ENCODE measurements around the gene RAB11FIP4.

The RAB11FIP4 gene

GRCh38 chr17:31522987-31523495 lies 131.6 kb downstream of the RAB11FIP4 start:
- no peak for DNase-seq (ENCODE audit: low read depth in 4 of 4, low spot score in 1 of 4)

- DNase-seq (ENCODE audit: low read depth in 4 of 4, low spot score in 1 of 4) = no peak
Observed at GRCh38 chr17:31523862-31524730, 132.6 kb downstream of the RAB11FIP4 start.

DNA sequence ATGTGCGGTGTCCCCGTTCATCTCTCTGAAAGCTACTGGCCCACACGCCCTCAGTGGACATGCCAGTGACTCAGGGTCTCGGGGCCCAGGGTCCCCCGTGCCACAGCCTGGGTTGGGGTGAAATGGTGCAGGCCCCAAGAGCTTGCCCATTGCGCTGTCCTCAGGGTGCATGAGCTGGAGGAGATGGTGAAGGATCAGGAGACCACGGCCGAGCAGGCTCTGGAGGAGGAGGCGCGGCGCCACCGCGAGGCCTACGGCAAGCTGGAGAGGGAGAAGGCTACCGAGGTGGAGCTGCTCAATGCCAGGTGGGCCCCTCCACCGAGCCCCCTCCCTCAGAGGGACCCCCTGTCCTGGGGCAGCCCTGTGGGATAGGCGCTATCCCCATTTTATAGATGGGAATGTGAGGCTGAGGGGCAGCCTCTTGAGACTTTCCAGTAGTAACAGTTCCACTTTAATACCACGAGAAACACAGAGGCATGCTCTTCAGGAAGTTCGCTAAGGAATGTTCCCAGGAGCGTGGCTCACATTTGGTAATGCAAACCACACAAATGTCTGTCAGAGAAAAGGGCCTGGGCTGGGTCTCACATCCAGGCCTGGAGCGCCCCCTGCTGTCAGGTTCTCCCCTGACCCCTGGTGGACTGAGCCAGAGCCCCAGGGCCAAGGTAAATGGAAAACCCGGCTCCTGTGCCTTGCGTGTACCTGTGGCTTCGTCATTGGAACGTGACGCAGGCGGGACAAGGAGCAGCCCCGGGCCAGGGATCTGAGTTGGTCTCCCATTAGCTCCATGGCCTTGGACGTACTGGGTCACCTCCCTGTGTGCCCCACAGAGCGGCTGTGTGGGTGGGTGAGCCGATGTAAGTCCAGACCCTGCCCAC lies 133.7 kb downstream of the RAB11FIP4 start:
- DNase-seq (ENCODE audit: low read depth in 4 of 4, low spot score in 1 of 4) = peak; percentile 81 to 97 (median 92)

DNA sequence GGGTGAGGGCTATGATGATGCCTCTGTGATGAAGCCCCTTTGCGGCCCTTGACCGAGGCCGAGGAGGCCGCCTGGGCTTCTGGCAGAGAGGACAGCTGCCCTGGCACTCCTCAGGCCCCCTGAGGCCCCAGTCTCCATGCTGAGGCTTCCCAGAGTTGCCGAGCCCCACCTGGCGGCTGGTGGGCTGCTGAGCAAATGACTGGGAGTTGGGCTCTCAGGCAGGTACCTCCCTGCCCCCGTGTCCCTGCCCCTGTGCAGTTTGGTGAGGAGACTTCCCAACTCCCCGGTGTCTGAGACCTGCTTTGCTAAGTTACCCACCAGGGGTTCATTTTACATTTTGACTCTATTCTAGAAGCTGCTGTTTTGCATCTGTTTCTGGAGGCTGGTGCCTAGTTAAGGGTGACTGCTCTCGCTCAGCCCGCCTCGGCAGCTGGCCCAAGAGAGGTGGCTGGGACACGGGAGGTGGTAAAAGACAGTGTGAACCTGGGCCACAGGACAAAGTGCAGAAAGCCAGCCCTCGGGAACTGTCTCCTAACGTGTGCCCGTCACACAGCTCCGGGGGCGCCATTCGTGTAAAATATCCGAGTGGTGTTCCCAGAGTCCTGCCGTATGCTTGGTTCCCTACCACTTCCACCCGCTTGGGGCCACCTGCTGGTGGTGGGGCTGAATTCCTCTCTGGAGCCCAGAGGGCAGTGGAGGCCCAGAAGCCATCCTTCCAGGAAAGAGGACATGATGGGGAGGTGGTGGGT lies 134.5 kb downstream of the RAB11FIP4 start:
- DNase-seq (ENCODE audit: low read depth in 4 of 4, low spot score in 1 of 4) = no peak

GRCh38 chr17:31527606-31528005 lies 136.1 kb downstream of the RAB11FIP4 start:
- no peak for DNase-seq (ENCODE audit: low read depth in 4 of 4, low spot score in 1 of 4)

DNA sequence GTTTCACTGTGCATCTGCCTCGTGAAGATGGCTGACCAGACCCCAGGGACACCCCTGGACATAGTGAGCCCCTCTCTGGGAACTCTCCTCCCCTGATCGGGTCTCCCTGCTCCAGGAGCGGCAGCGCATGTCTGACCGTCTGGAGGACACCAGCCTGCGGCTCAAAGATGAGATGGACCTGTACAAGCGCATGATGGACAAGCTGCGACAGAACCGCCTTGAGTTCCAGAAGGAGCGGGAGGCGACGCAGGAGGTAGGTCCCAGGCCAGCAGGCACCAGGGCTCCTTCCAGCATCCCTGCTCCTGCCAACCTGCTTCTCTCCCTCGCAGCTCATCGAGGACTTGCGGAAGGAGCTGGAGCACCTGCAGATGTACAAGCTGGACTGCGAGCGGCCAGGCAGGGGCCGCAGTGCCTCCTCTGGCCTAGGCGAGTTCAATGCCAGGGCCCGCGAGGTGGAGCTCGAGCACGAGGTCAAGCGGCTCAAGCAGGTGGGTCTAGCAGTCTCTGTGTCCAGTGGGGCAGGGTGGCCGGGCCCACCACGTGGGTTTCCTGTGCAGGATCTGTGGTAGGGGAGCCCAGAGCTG lies 136.9 kb downstream of the RAB11FIP4 start:
- DNase-seq (ENCODE audit: low read depth in 4 of 4, low spot score in 1 of 4) = no peak

GRCh38 chr17:31529841-31530251 lies 138.4 kb downstream of the RAB11FIP4 start:
- DNase-seq (ENCODE audit: low read depth in 4 of 4, low spot score in 1 of 4) = no peak

- no peak for DNase-seq (ENCODE audit: low read depth in 4 of 4, low spot score in 1 of 4)
Observed at GRCh38 chr17:31530391-31530985, 139.0 kb downstream of the RAB11FIP4 start.

DNA sequence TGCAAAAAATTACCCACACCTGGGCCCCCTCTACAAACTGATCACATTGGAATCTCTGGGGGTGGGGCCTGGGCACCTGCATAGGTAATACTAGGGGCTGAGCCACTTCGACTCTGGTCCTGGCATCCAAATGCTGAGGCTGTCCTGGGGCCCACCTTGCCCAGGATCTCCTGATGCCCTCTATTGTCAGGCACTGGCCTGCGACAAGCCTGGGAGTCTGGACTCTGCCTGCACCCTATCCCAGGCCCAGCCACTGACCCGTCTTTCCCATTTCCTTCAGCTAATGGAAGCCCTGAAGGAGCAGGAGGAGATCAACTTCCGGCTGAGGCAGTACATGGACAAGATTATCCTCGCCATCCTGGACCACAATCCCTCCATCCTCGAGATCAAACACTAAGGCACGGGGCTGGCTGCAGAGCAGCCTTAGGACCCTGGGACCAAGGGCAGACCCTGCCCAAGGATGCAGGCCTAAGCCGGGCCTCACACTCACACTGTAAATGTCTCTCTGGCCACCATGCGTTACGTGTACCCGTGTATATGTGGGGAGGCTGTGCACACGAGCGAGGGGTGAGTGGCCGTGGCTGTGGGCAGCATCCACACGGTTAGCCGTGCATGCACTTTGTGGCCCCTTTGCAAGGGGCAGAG lies 140.0 kb downstream of the RAB11FIP4 start:
- DNase-seq (ENCODE audit: low read depth in 4 of 4, low spot score in 1 of 4) = no peak

DNA sequence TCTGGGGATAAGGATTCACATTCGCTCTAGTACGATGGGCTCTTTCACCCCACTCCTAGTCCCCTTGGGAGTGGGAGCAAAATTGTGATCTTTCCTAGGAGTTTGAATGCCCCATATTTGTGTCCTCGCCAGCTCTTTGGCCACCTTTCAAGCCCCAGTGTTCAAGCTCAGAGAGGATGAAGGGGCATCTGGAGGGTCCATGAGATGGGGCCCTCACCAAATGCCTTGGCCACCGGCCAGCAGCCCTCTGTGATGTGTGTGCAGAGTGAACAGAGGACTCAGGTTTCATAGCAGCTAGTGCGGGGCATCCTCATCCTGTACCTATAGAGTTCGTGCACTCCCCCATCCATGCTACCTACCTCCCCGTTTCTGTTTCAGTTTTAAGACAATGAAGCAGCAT lies 140.6 kb downstream of the RAB11FIP4 start:
- no peak for DNase-seq (ENCODE audit: low read depth in 4 of 4, low spot score in 1 of 4)

GRCh38 chr17:31532526-31532925 lies 141.1 kb downstream of the RAB11FIP4 start:
- no peak for DNase-seq (ENCODE audit: low read depth in 4 of 4, low spot score in 1 of 4)

GRCh38 chr17:31533546-31534155 lies 142.2 kb downstream of the RAB11FIP4 start:
- peak in 1 of 4 experiments; percentile 21 for DNase-seq (ENCODE audit: low read depth in 4 of 4, low spot score in 1 of 4)

DNA sequence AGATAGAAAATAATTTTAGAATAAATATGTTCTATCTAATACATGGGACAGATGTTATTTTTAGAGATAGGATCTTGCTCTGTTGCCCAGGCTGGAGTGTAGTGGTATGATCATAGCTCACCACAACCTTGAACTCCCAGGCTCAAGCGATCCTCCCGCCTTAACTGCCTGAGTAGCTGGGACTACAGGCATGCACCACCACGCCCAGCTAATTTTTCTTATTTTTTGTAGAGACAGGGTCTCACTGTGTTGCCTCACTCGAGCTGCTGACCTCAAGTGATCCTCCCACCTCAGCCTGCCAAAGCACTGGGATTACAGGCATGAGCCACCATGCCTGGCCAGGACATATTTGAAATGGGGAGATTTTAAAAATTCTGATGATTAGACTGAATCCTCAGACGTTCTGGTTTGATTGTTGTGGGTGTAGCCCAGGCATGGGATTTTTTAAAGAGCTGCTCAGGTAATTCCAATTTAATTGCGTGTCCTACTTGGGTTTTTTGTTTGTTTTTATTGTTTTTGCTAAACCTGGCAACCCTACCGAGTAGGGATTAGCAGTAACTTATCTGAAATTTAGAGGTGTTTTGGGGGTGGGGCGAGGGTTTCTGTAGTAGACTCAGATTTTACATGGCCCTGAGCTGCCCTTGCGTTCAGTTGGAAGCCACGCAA lies 142.9 kb downstream of the RAB11FIP4 start:
- DNase-seq (ENCODE audit: low read depth in 4 of 4, low spot score in 1 of 4) = no peak

DNA sequence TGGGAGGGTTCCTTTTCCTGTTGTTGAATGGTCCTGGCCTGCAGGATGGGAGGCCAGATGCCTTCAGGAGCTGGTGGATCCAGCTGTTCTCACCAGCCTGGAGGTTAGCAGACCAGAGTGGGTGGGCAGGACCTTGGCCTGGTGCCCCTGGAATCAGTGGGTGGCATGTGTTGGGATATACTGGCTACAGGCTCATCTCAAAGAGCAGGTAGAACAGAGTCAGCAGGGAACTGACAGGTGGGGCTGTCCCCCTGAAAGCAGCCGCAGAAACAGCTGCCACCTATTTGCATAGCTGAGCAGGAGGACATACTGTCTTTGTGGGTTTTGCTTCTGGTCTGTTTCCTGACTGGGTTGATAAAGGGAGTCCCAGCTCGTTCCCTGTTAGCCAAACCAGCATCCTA lies 144.1 kb downstream of the RAB11FIP4 start:
- DNase-seq (ENCODE audit: low read depth in 4 of 4, low spot score in 1 of 4) = peak in 1 of 4 experiments; percentile 28

DNA sequence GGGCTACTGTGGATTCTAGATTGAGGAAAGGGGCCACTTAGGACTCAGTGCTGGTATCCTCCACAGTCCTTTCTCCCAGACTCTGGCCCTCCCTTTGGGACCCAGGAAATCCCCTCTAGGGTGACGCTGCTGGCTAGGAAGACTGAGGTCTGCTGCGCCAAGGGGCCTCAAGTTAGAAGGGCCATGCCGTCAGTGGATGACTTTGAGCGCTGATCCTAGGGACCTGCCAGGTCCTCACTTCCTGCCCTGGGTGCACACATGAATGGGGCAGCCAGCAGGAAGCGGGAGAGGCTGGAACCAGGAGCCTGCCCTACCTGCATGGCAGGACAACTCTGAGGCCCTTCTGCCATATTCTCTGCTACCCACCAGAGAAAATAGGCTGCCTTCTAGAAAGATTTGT lies 145.0 kb downstream of the RAB11FIP4 start:
- no peak for DNase-seq (ENCODE audit: low read depth in 4 of 4, low spot score in 1 of 4)

DNA sequence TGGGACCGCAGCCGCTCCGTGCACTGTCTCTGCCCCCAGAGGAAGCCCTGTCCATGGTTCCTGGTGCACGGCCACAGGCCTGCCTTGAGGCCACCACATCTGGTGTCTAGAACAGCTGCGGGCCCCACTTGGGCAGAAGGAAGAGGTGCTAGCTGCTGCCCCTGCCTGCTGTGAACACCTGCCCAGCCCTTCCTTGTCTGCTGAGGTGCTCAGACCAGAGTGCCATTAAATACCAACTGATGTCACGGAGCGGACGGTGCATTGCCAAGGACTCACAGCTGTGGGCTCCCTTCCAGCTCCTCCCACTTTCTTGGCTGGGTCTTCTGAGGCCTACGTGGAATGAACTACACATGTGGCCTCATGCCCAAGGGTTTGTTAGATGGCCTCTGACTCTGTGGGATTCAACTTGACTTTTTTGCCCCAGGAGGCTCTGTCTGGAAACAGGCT lies 146.1 kb downstream of the RAB11FIP4 start:
- no peak for DNase-seq (ENCODE audit: low read depth in 4 of 4, low spot score in 1 of 4)

DNA sequence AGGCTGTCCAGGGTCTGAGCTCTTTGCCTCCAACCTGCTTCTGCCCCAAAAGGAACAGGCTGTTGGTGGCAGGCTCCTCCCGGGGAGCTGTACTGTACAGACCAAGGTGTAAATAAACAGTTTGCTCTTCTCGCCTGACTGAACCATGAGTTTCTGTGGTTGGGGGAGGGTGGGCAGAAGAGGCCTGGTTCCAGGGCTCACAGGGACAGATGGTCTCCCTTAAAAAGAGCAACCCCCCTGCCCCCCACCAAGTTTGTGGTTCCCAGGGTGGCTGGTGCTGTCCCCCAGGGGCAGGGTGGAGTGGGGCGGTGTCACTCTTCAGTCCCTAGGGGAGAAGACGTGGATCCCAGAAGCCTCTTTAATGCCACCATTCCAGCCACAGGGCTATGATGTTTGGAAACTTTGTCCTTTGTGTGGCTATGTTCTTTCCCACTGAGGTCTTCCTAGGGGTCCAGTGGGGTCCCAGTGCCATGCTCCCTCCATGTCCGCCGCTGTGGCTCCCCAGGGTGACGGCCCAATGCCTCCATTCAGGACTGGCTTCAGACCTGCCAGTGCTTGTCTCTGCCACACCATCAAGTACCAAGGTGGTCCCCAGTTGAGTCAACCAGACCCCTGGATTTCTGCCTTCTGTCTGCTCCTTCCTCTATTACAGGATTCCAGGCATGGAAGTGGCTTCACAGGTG lies 146.7 kb downstream of the RAB11FIP4 start:
- no peak for DNase-seq (ENCODE audit: low read depth in 4 of 4, low spot score in 1 of 4)

DNA sequence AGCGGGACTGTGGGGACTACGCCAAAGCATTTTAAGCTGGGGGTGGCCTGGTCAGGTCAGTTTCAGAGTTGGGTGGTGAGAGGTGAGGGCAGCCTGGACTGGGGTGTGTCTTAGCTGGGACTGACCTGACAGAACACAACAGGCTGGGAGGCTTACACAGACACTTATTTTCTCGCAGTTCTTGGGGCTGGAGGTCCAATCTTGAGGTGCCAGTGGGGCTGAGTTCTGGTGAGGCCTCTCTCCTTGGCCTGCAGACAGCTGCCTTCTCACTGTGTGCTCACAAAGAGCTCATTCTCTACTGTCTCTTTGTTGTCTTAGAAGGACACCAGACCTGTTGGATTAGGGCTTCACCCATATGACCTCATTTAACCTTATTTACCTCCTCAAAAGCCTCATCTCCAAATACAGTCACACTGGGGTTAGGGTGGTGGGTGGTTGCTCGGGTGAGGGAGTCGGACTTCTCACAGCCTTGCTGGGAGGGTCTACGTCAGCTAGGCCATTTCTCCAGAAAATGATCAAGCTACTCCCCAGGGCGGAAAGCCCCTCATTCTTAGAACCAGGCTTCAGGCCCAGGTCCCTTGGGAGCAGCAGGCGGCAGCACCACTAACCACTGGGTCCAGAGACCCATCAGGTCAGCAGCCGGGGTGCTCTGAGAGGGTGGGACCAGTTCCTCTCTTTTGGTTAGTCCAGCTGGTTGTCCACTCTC lies 149.3 kb downstream of the RAB11FIP4 start:
- DNase-seq (ENCODE audit: low read depth in 4 of 4, low spot score in 1 of 4) = no peak

All from stimulated activated CD4-positive, alpha-beta T cell treated with anti-CD3 and anti-CD28 coated beads, Interleukin-1b, Interleukin-23, amount 100 ng/mL, for 24 hours (primary cell).